ENCODE data around the gene AGBL1.
A peak's percentile ranks its signal among the peaks of the same experiment; 100 is the strongest.

AGBL1 gene

GRCh38 chr15:86221119-86221518 is 141.4 kb downstream of the AGBL1 start:
- Histone ChIP-seq H3K36me3 (ENCODE audit: control insufficient read depth, insufficient read depth, low read length) (no peaks in the 10 kb centered on the region), H3K4me3 (ENCODE audit: low read depth, low read length) (no peak overlapping the region), H3K27me3 (ENCODE audit: control insufficient read depth, insufficient read depth, low read length) (no peaks in the 10 kb centered on the region), H3K4me1 (ENCODE audit: control insufficient read depth, insufficient read depth, low read length) (no peaks in the 10 kb centered on the region), H3K9me3 (ENCODE audit: control insufficient read depth, insufficient read depth, low read length) (no peaks in the 10 kb centered on the region), H3K9ac (ENCODE audit: low read depth, low read length) (no peak overlapping the region)

DNA sequence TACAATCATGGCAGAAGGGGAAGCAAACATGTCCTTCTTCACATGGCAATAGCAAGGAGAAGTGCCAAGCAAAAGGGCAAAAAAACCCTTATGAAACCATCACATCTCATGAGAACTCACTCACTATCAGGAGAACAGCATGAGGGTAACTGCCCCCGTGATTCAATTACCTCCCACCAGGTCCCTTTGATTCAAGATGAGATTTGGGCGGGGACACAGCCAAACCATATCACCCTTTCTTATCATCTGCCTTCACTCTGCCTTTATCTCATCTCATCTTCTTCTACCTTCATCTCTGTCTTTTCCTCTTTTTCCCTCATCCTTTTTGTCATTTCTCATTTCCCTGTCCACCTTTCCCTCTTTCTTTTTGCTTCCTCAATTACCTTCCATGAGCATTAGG is 149.6 kb downstream of the AGBL1 start:
- Histone ChIP-seq H3K9me3 (ENCODE audit: control insufficient read depth, insufficient read depth, low read length) (no peaks in the 10 kb centered on the region), H3K4me3 (ENCODE audit: low read depth, low read length) (no peak overlapping the region), H3K4me1 (ENCODE audit: control insufficient read depth, insufficient read depth, low read length) (peaks cover 2% of the 10 kb centered on the region), H3K27me3 (ENCODE audit: control insufficient read depth, insufficient read depth, low read length) (no peaks in the 10 kb centered on the region), H3K9ac (ENCODE audit: low read depth, low read length) (no peak overlapping the region), H3K36me3 (ENCODE audit: control insufficient read depth, insufficient read depth, low read length) (no peaks in the 10 kb centered on the region)

DNA sequence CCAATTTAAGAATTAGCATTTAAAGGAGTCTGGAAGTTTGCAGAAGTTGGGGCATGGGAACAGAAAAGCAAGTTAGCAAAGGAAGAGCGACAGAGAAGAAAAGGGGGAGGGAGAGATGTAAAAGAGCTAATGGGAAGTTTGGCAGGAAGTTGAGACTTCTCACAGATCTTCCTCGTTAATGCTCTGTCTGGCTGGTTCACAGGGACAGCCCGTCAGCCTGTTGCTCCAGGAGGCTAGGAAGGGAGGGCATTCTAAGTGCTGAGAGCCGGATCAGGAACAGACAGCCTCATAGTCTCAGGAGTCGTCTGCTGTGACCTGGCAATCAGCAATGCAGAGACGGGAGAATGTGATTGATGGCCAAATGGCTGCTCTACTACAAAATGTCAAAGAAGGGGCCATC is 150.3 kb downstream of the AGBL1 start:
- H3K36me3 ChIP-seq (ENCODE audit: control insufficient read depth, insufficient read depth, low read length): no peaks in the 10 kb centered on the region

GRCh38 chr15:86231864-86232721 is 152.4 kb downstream of the AGBL1 start:
- Histone ChIP-seq H3K9me3 (ENCODE audit: control insufficient read depth, insufficient read depth, low read length) (no peaks in the 10 kb centered on the region), H3K27me3 (ENCODE audit: control insufficient read depth, insufficient read depth, low read length) (no peaks in the 10 kb centered on the region), H3K4me3 (ENCODE audit: low read depth, low read length) (peak overlapping the region; percentile 1), H3K4me1 (ENCODE audit: control insufficient read depth, insufficient read depth, low read length) (peaks cover 12% of the 10 kb centered on the region), H3K36me3 (ENCODE audit: control insufficient read depth, insufficient read depth, low read length) (no peaks in the 10 kb centered on the region), H3K9ac (ENCODE audit: low read depth, low read length) (no peak overlapping the region)

More for the DNA sequence above, 150.3 kb downstream of the AGBL1 start:
- no peaks in the 10 kb centered on the region for H3K27me3 ChIP-seq (ENCODE audit: control insufficient read depth, insufficient read depth, low read length)
- peaks cover 2% of the 10 kb centered on the region for H3K4me1 ChIP-seq (ENCODE audit: control insufficient read depth, insufficient read depth, low read length)
- no peak overlapping the region for H3K4me3 ChIP-seq (ENCODE audit: low read depth, low read length)
- H3K9ac ChIP-seq (ENCODE audit: low read depth, low read length): no peak overlapping the region
- H3K9me3 ChIP-seq (ENCODE audit: control insufficient read depth, insufficient read depth, low read length): no peaks in the 10 kb centered on the region

GRCh38 chr15:86235667-86236066 is 156.0 kb downstream of the AGBL1 start:
- Histone ChIP-seq H3K4me3 (ENCODE audit: low read depth, low read length) (no peak overlapping the region), H3K4me1 (ENCODE audit: control insufficient read depth, insufficient read depth, low read length) (peaks cover 15% of the 10 kb centered on the region), H3K9me3 (ENCODE audit: control insufficient read depth, insufficient read depth, low read length) (no peaks in the 10 kb centered on the region), H3K36me3 (ENCODE audit: control insufficient read depth, insufficient read depth, low read length) (no peaks in the 10 kb centered on the region), H3K27me3 (ENCODE audit: control insufficient read depth, insufficient read depth, low read length) (no peaks in the 10 kb centered on the region), H3K9ac (ENCODE audit: low read depth, low read length) (no peak overlapping the region)

- peak overlapping the region; percentile 30 for H3K4me3 ChIP-seq (ENCODE audit: low read depth, low read length)
- no peaks in the 10 kb centered on the region for H3K27me3 ChIP-seq (ENCODE audit: control insufficient read depth, insufficient read depth, low read length)
- H3K36me3 ChIP-seq (ENCODE audit: control insufficient read depth, insufficient read depth, low read length): no peaks in the 10 kb centered on the region
- H3K9me3 ChIP-seq (ENCODE audit: control insufficient read depth, insufficient read depth, low read length): no peaks in the 10 kb centered on the region
- peaks cover 15% of the 10 kb centered on the region for H3K4me1 ChIP-seq (ENCODE audit: control insufficient read depth, insufficient read depth, low read length)
- no peak overlapping the region for H3K9ac ChIP-seq (ENCODE audit: low read depth, low read length)
Observed at GRCh38 chr15:86236356-86237110, 156.9 kb downstream of the AGBL1 start.

- no peaks in the 10 kb centered on the region for H3K27me3 ChIP-seq (ENCODE audit: control insufficient read depth, insufficient read depth, low read length)
- peak overlapping the region; percentile 0 for H3K4me3 ChIP-seq (ENCODE audit: low read depth, low read length)
- peaks cover 15% of the 10 kb centered on the region for H3K4me1 ChIP-seq (ENCODE audit: control insufficient read depth, insufficient read depth, low read length)
- H3K36me3 ChIP-seq (ENCODE audit: control insufficient read depth, insufficient read depth, low read length): no peaks in the 10 kb centered on the region
- no peak overlapping the region for H3K9ac ChIP-seq (ENCODE audit: low read depth, low read length)
- H3K9me3 ChIP-seq (ENCODE audit: control insufficient read depth, insufficient read depth, low read length): no peaks in the 10 kb centered on the region
Observed at GRCh38 chr15:86237111-86237500, 157.4 kb downstream of the AGBL1 start.

- H3K4me3 ChIP-seq (ENCODE audit: low read depth, low read length): no peak overlapping the region
- no peak overlapping the region for H3K9ac ChIP-seq (ENCODE audit: low read depth, low read length)
- H3K9me3 ChIP-seq (ENCODE audit: control insufficient read depth, insufficient read depth, low read length): no peaks in the 10 kb centered on the region
- H3K27me3 ChIP-seq (ENCODE audit: control insufficient read depth, insufficient read depth, low read length): no peaks in the 10 kb centered on the region
- H3K36me3 ChIP-seq (ENCODE audit: control insufficient read depth, insufficient read depth, low read length): no peaks in the 10 kb centered on the region
- no peaks in the 10 kb centered on the region for H3K4me1 ChIP-seq (ENCODE audit: control insufficient read depth, insufficient read depth, low read length)
Observed at GRCh38 chr15:86247249-86247955, 167.7 kb downstream of the AGBL1 start.

- H3K27me3 ChIP-seq (ENCODE audit: control insufficient read depth, insufficient read depth, low read length): no peaks in the 10 kb centered on the region
- H3K9me3 ChIP-seq (ENCODE audit: control insufficient read depth, insufficient read depth, low read length): no peaks in the 10 kb centered on the region
- H3K4me1 ChIP-seq (ENCODE audit: control insufficient read depth, insufficient read depth, low read length): no peaks in the 10 kb centered on the region
- H3K9ac ChIP-seq (ENCODE audit: low read depth, low read length): no peak overlapping the region
- H3K4me3 ChIP-seq (ENCODE audit: low read depth, low read length): no peak overlapping the region
- H3K36me3 ChIP-seq (ENCODE audit: control insufficient read depth, insufficient read depth, low read length): no peaks in the 10 kb centered on the region
Observed at GRCh38 chr15:86255247-86255646, 175.6 kb downstream of the AGBL1 start.

DNA sequence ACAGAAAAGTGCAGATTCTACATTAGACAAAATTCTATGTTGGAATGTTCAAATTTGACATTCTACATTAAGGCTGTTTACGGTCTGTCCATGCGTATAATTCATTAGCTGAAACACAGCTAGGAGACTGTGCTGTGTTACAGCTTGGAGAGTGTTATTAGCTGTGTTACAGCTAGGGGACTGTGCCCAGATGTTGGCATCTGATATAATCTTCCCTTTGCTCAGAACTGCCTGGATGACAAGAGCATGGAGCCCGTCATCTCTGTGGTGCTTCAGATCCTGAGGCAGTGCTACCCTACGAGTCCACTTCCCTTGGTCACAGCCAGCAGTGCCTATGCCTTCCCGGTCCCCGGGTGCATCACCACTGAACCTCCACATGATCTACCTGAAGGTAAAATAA is 177.0 kb downstream of the AGBL1 start:
- Histone ChIP-seq H3K4me3 (ENCODE audit: low read depth, low read length) (no peak overlapping the region), H3K9ac (ENCODE audit: low read depth, low read length) (no peak overlapping the region), H3K36me3 (ENCODE audit: control insufficient read depth, insufficient read depth, low read length) (no peaks in the 10 kb centered on the region), H3K4me1 (ENCODE audit: control insufficient read depth, insufficient read depth, low read length) (no peaks in the 10 kb centered on the region), H3K9me3 (ENCODE audit: control insufficient read depth, insufficient read depth, low read length) (no peaks in the 10 kb centered on the region), H3K27me3 (ENCODE audit: control insufficient read depth, insufficient read depth, low read length) (no peaks in the 10 kb centered on the region)

DNA sequence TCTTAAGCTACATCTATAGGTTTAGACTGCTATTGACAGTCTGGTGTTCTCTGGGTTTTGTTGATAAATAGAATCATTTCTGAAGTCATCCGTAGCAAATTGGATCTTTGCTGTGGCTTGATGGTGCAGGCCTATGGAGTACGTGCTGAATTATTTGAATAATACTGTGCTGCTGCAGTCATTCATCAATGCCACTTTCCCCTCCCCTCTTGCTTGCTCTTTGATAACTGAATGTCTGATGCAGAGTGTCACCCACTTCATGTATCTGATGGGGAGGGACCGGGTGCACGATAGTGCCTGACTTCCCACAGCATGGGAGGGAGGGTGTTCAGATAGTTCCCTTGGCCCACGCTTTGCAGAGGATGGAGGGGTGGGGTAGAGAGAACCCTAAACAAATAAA is 179.9 kb downstream of the AGBL1 start:
- Histone ChIP-seq H3K9ac (ENCODE audit: low read depth, low read length) (no peak overlapping the region), H3K4me3 (ENCODE audit: low read depth, low read length) (no peak overlapping the region), H3K9me3 (ENCODE audit: control insufficient read depth, insufficient read depth, low read length) (no peaks in the 10 kb centered on the region), H3K4me1 (ENCODE audit: control insufficient read depth, insufficient read depth, low read length) (no peaks in the 10 kb centered on the region), H3K27me3 (ENCODE audit: control insufficient read depth, insufficient read depth, low read length) (no peaks in the 10 kb centered on the region), H3K36me3 (ENCODE audit: control insufficient read depth, insufficient read depth, low read length) (no peaks in the 10 kb centered on the region)
